ENCODE results near the gene PTPN13.

- TF ChIP-seq, protein P1, sequence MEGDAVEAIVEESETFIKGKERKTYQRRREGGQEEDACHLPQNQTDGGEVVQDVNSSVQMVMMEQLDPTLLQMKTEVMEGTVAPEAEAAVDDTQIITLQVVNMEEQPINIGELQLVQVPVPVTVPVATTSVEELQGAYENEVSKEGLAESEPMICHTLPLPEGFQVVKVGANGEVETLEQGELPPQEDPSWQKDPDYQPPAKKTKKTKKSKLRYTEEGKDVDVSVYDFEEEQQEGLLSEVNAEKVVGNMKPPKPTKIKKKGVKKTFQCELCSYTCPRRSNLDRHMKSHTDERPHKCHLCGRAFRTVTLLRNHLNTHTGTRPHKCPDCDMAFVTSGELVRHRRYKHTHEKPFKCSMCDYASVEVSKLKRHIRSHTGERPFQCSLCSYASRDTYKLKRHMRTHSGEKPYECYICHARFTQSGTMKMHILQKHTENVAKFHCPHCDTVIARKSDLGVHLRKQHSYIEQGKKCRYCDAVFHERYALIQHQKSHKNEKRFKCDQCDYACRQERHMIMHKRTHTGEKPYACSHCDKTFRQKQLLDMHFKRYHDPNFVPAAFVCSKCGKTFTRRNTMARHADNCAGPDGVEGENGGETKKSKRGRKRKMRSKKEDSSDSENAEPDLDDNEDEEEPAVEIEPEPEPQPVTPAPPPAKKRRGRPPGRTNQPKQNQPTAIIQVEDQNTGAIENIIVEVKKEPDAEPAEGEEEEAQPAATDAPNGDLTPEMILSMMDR (conservative IDR thresholded peaks at IDR 0.05; ENCODE audit: low read depth, low read length) = 0 out of 2 replicates have a peak, but pooled peaks have one; percentile 9
- TF ChIP-seq EZH2 (IDR thresholded peaks at IDR 0.05; ENCODE audit: low read length, unreplicated experiment) = no peak
- TF ChIP-seq EZH2phosphoT487 (IDR thresholded peaks at IDR 0.05; ENCODE audit: borderline replicate concordance, low read length) = no peak
Observed at GRCh38 chr4:86594559-86595425, 677 bp downstream of the PTPN13 start.
